T-helper 2 cell treated with Interferon-gamma antibody and Interleukin-4, amounts not matched to agents 5 μg/mL and 100 μg/mL, for 36 hours (primary cell): Measurements from ENCODE around the gene ZSWIM9.

ENCODE experiments used
- DNase-seq: peaks from one replicate; pipeline ENCODE4 v3.0.0; 2021; ENCODE audit warnings: low spot score
- H3K27ac Mint-ChIP-seq: one replicate; pipeline ENCODE4 v1.8.0; 2021; ENCODE audit warnings: mild to moderate bottlenecking, mixed read lengths
- H3K27me3 Mint-ChIP-seq: one replicate; pipeline ENCODE4 v1.8.0; 2021; ENCODE audit warnings: low read depth, mixed read lengths
- H3K36me3 Mint-ChIP-seq: one replicate; pipeline ENCODE4 v1.8.0; 2021; ENCODE audit warnings: low read depth, mixed read lengths
- H3K4me1 Mint-ChIP-seq: one replicate; pipeline ENCODE4 v1.8.0; 2021; ENCODE audit warnings: low read depth, mixed read lengths
- H3K4me3 Mint-ChIP-seq: one replicate; pipeline ENCODE4 v1.8.0; 2022; ENCODE audit warnings: mild to moderate bottlenecking, moderate library complexity, mixed read lengths
- H3K9me3 Mint-ChIP-seq: one replicate; pipeline ENCODE4 v1.8.0; 2021; ENCODE audit warnings: mixed read lengths

The ZSWIM9 gene

DNA sequence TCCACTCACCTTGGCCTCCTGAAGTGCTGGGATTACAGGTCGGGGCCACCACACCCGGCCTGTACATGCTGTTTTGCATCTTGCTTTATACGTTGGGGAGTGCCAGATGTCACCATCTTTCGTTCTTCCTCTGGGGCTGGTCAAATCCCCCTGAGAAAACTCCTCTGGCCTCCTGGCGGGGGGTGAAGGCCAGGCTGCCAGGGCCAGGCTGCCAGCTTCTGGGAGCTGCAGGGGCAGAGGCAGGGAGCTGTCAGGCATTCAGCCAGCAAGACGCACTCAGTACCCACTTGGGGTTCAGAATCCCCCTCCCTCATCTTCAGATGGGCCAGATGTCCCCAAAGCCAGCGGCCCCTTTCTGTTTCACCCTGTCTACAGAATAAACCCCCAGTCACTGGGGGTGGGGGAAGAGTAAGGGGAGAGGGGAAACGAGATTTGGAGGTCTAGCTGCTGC lies 16.1 kb downstream of the ZSWIM9 start:
- Mint-ChIP-seq H3K36me3 (peaks cover 32% of the 10 kb centered on the region), H3K9me3 (peaks cover 3% of the 10 kb centered on the region), H3K27ac (no peak overlapping the region), H3K27me3 (no peaks in the 10 kb centered on the region), H3K4me3 (no peak overlapping the region), H3K4me1 (no peaks in the 10 kb centered on the region)
- no peak for DNase-seq

DNA sequence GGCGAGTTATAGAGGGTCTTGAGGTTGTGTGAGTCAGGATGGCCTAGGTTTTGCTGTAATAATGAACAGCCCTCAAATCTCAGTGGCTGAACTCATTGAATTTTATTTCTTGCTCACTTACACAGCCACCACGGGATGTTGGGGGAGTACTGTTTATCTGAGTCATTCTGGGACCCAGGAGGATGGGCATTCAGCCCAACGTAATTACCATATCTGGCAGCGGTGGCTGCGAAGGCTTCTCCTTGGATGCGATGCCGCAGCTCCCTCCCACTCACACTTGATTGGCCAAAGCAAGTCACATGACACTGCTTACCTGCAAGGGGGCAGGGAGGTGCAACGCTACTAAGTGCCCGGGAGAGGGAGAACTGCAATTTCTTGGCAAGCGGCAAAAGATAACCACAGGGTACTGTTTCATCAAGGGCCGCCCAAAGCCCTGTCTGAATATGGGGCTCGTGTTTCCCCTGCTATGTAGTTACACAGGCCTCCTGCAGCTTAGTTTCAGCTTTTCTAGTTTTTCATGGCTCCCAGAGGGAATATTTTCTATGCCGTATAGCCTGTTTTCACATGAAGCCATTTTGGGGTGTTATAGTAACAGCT lies 19.9 kb downstream of the ZSWIM9 start:
- no peak overlapping the region for H3K4me3 Mint-ChIP-seq
- H3K27me3 Mint-ChIP-seq, result no peaks in the 10 kb centered on the region
- no peaks in the 10 kb centered on the region for H3K4me1 Mint-ChIP-seq
- no peak overlapping the region for H3K27ac Mint-ChIP-seq
- no peaks in the 10 kb centered on the region for H3K9me3 Mint-ChIP-seq
- H3K36me3 Mint-ChIP-seq, result peaks cover 23% of the 10 kb centered on the region
- no peak for DNase-seq

DNA sequence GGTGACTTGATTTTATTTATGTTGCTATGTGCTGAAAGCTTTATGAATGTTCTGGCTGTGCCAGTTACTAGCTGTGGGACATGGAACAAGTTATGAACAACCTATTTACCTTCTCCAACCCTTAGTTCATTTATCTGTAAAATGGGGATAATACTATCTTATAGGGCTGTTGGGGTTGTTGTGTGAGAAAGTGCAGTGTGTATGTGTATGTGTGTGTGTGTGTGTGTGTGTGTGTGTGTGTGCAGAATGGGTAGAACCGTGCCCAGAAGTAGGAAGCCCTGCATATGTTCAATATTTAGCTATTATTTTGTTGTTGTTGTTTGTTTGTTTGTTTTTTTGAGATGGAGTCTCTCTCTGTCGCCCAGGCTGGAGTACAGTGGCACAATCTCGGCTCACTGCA lies 20.4 kb downstream of the ZSWIM9 start:
- Mint-ChIP-seq H3K27me3 (no peaks in the 10 kb centered on the region), H3K36me3 (peaks cover 23% of the 10 kb centered on the region), H3K4me1 (no peaks in the 10 kb centered on the region), H3K4me3 (no peak overlapping the region), H3K27ac (no peak overlapping the region), H3K9me3 (no peaks in the 10 kb centered on the region)
- DNase-seq, result no peak

DNA sequence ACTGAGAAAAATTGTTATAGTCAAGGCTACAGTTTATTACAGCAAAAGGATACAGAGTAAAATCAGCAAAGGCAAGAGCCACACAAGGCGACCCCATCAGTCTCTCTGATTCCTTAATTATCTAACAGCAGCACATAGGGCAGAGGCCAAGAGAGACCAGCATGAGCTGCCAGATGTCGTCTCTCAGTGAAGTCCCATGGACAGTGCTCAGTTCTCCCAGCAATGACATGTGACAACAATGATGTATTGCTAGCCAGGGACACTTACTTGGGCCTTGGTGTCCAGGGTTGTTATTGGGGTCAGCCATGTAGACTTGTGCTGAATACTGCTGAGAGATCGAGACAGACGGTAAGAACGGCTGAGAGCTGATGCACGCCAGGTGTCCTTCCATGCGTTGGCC lies 22.3 kb downstream of the ZSWIM9 start:
- no peak overlapping the region for H3K4me3 Mint-ChIP-seq
- DNase-seq, result no peak
- peaks cover 4% of the 10 kb centered on the region for H3K4me1 Mint-ChIP-seq
- H3K9me3 Mint-ChIP-seq, result no peaks in the 10 kb centered on the region
- peaks cover 21% of the 10 kb centered on the region for H3K36me3 Mint-ChIP-seq
- no peaks in the 10 kb centered on the region for H3K27me3 Mint-ChIP-seq
- H3K27ac Mint-ChIP-seq, result no peak overlapping the region

DNA sequence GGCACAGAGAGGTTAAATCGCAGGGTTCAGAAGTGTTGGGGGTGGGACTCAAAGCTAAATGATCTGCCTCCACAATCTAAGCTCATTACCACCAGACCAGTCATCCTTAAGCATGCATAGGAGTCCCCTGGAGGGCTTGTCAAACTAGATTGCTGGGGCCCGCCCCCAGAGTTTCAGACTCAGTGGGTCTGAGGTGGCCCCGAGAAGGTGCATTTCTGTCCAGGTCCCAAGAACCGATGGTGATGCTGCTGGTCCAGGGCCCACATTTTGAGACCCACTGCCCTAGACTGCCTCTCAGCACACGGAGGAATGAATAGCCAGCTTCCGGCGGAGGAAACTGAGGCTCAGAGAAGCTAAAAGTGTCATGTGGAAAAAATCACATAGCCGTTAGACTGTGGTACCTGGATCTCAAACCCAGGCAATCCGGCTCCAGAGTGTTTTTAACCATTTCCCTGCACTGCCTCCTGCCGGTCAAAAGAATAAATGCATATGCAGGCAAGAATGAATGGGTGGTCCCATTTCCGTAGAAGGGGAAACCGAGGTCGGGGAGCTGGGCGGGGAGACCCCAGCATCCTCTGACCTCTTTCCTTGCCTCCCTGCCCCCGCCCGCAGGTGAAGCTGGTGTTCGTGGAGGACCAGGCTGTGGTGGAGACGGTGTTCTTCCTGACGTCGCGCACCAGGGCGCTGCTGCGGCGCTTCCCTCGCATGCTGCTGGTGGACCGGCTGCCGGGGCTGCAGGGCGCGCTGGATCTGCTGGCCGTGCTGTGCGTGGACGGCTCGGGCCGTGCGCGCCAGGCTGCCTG lies 23.8 kb downstream of the ZSWIM9 start:
- no peak overlapping the region for H3K4me3 Mint-ChIP-seq

GRCh38 chr19:48194844-48195830 lies 24.7 kb downstream of the ZSWIM9 start:
- no peak for DNase-seq
- peaks cover 4% of the 10 kb centered on the region for H3K4me1 Mint-ChIP-seq
- H3K27me3 Mint-ChIP-seq, result no peaks in the 10 kb centered on the region
- H3K4me3 Mint-ChIP-seq, result no peak overlapping the region
- peaks cover 11% of the 10 kb centered on the region for H3K36me3 Mint-ChIP-seq
- H3K27ac Mint-ChIP-seq, result no peak overlapping the region
- H3K9me3 Mint-ChIP-seq, result no peaks in the 10 kb centered on the region

More for the DNA sequence above, 23.8 kb downstream of the ZSWIM9 start:
- peaks cover 4% of the 10 kb centered on the region for H3K4me1 Mint-ChIP-seq
- H3K9me3 Mint-ChIP-seq, result no peaks in the 10 kb centered on the region
- peaks cover 15% of the 10 kb centered on the region for H3K36me3 Mint-ChIP-seq
- H3K27me3 Mint-ChIP-seq, result no peaks in the 10 kb centered on the region
- DNase-seq, result no peak
- no peak overlapping the region for H3K27ac Mint-ChIP-seq

DNA sequence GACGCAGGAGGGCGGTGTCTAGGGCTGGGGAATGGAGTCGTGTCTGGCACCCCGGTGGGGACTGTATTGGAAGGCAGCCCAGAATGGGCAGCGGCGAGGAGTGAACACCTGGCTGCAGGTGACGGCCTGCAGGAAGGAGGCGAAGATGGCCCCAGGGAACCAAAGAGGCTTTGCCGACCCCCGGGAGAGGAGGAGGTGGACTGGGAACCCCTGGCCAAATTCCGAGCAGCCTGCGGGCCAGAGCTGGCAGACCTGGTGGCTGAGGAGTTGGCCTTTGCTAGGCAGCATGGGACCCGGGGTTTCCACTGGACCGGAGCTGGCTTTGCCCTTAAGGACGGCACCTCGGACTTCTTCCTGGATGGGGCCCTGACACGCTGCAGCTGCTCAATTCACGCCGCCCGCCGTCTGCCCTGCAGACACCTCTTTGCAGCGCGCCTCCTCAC lies 25.9 kb downstream of the ZSWIM9 start:
- H3K9me3 Mint-ChIP-seq, result no peaks in the 10 kb centered on the region
- peak overlapping the region; percentile 35 for H3K27ac Mint-ChIP-seq
- no peak overlapping the region for H3K4me3 Mint-ChIP-seq
- no peak for DNase-seq
- H3K27me3 Mint-ChIP-seq, result no peaks in the 10 kb centered on the region
- H3K4me1 Mint-ChIP-seq, result peaks cover 4% of the 10 kb centered on the region
- peaks cover 4% of the 10 kb centered on the region for H3K36me3 Mint-ChIP-seq

- H3K4me1 Mint-ChIP-seq, result peaks cover 4% of the 10 kb centered on the region
- no peak for DNase-seq
- H3K9me3 Mint-ChIP-seq, result no peaks in the 10 kb centered on the region
- no peaks in the 10 kb centered on the region for H3K36me3 Mint-ChIP-seq
- H3K4me3 Mint-ChIP-seq, result no peak overlapping the region
- peak overlapping the region; percentile 10 for H3K27ac Mint-ChIP-seq
- H3K27me3 Mint-ChIP-seq, result no peaks in the 10 kb centered on the region
These were observed 26.6 kb downstream of the ZSWIM9 start for GRCh38 chr19:48196933-48197665.

GRCh38 chr19:48203222-48203793 lies 32.8 kb downstream of the ZSWIM9 start:
- H3K4me3 Mint-ChIP-seq, result no peak overlapping the region
- DNase-seq, result no peak
- H3K4me1 Mint-ChIP-seq, result peaks cover 12% of the 10 kb centered on the region
- no peaks in the 10 kb centered on the region for H3K27me3 Mint-ChIP-seq
- H3K27ac Mint-ChIP-seq, result no peak overlapping the region
- H3K9me3 Mint-ChIP-seq, result no peaks in the 10 kb centered on the region
- peaks cover 15% of the 10 kb centered on the region for H3K36me3 Mint-ChIP-seq

- H3K9me3 Mint-ChIP-seq, result no peaks in the 10 kb centered on the region
- H3K4me3 Mint-ChIP-seq, result no peak overlapping the region
- DNase-seq, result peak; percentile 95
- H3K36me3 Mint-ChIP-seq, result peaks cover 16% of the 10 kb centered on the region
- H3K4me1 Mint-ChIP-seq, result peaks cover 12% of the 10 kb centered on the region
- H3K27me3 Mint-ChIP-seq, result no peaks in the 10 kb centered on the region
- no peak overlapping the region for H3K27ac Mint-ChIP-seq
These were observed 33.5 kb downstream of the ZSWIM9 start for GRCh38 chr19:48203794-48204628.

- no peak overlapping the region for H3K4me3 Mint-ChIP-seq
These were observed 36.1 kb downstream of the ZSWIM9 start for GRCh38 chr19:48206397-48207093.

GRCh38 chr19:48210005-48210404 lies 39.5 kb downstream of the ZSWIM9 start:
- DNase-seq, result no peak
- peaks cover 12% of the 10 kb centered on the region for H3K4me1 Mint-ChIP-seq
- H3K36me3 Mint-ChIP-seq, result peaks cover 52% of the 10 kb centered on the region
- H3K4me3 Mint-ChIP-seq, result no peak overlapping the region
- H3K27me3 Mint-ChIP-seq, result no peaks in the 10 kb centered on the region
- H3K9me3 Mint-ChIP-seq, result no peaks in the 10 kb centered on the region
- peak overlapping the region; percentile 34 for H3K27ac Mint-ChIP-seq

More at GRCh38 chr19:48206397-48207093, 36.1 kb downstream of the ZSWIM9 start:
- Mint-ChIP-seq H3K9me3 (no peaks in the 10 kb centered on the region), H3K36me3 (peaks cover 32% of the 10 kb centered on the region), H3K4me1 (peaks cover 12% of the 10 kb centered on the region), H3K27me3 (no peaks in the 10 kb centered on the region), H3K27ac (no peak overlapping the region)
- no peak for DNase-seq
